Left ventricle myocardium superior (tissue), 1 donor: ENCODE data around the gene FAM107A. TPM values are rescaled to one million over a fixed set of nuclear protein-coding genes. Genes with fewer than 3 reads are reported as not detected.

Source experiments
- ATAC-seq: fragments of 200-7000 bp; cut with Tn5 transposase; one replicate; pipeline ENCODE4 v1.9.1; 2020; ENCODE audit warnings: mild to moderate bottlenecking, moderate library complexity
- DNase-seq: peaks from one replicate; pipeline ENCODE4 v3.0.0-alpha.2; 2020
- intact Hi-C: fragments of 100-400 bp; cut with micrococcal nuclease; formaldehyde crosslinking; loops from one replicate; pipeline ENCODE4 v1.11.0; 2022
- total RNA-seq: library from RNA; stranded (reverse); fragmentation: NEBNext Ultra II Directional; extraction: Animal tissue kit (Norgen Biotek cat#: 25700); gene quantifications from one replicate; pipeline ENCODE4 v1.2.1, GENCODE V29; 2021
- donor health status: DM: no; HTN: yes; CAD: no; lungs with severe emphysema.

FAM107A gene
- total RNA-seq, 1 donor from 2014 or later, result 78.0 TPM

DNA sequence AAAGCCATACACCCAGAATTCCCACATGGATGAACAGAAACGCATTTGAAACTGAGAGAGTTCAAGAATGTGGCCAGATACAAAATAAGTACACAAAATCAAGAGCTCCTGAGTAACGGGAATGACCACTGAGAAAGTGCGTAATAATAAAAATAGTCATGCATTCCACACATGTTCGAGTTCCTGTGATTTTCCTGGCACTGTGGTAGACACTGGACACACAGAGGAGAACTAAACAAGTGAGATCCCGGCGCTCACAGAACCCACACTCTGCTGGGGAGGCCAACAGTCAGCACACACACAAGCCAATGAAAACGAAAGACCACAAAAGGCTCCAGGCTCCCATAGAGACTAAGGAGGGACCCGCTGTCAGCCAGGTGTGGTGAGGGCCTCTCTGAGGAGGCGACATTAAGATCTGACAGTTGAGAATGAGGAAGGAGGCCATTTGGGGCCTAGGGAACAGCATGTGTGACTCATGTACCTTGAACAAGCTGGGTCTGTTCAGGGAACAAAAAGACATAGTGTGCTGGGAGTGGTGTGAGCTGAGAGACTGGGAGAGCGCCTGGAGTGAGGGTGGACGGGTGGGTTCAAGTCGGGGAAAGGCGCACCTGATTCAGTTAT is 5.1 kb downstream of the FAM107A start:
- intact Hi-C loops, result no loop called here
- ATAC-seq, result no peak
- no peak for DNase-seq

DNA sequence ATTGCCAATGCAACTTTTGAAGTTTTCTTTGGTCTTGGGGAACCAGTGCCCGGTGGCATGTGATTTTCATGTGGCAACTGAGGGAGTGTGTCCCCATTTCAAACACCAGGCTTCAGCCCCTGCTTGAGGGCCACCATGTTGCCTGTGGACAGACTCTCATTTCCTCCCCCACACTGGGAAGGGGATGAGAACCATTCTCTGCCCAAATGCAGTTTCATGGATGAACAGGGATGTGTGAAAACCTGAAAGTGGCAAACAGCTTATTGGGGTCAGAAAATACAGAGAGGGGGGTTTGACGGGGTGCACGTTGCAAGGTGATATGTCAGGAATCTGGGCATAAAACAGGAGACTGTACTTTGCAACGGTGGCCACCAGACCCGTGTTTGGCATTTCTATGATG is 6.3 kb downstream of the FAM107A start:
- intact Hi-C loops, result no loop called here
- DNase-seq (no peak), ATAC-seq (no peak)

DNA sequence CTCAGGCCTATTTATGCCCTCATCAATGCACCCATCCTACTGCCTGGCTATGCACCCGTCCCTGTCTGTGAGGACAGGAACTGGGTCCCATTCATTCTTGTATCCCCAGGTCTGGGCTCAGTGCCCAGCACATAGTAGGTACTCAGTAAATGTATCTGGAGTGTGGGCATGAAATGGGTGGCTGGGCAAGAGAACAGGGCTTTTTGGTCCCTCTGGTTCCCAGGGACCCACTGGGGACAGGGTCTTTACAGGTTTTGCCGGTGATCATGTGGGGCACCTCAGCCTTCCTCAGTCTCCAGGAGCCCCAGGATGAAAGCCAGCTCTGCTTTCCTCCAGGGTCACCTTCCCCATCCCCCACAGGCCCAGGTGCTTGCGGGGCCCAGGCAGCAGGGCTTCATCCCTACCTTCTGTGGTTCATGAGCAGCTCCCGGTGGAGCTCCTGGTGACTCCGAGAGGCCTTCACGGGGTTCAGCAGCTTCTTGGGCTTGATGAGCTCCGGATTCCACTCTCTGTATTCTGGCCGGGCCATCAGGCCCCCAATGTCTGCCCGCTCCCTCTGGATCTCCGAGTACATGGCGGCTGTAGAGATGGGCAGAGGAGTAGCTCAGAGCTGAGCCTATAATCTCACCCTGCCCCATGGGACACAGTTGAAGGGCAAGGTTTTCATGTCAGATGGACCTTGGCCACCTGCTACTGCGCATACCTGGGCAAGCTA is 7.7 kb downstream of the FAM107A start:
- intact Hi-C loops, result loop anchor here (2.0 kb wide), 1 partner anchor 59 kb away; no protein-coding TSS in a partner anchor
- DNase-seq (no peak), ATAC-seq (no peak)

DNA sequence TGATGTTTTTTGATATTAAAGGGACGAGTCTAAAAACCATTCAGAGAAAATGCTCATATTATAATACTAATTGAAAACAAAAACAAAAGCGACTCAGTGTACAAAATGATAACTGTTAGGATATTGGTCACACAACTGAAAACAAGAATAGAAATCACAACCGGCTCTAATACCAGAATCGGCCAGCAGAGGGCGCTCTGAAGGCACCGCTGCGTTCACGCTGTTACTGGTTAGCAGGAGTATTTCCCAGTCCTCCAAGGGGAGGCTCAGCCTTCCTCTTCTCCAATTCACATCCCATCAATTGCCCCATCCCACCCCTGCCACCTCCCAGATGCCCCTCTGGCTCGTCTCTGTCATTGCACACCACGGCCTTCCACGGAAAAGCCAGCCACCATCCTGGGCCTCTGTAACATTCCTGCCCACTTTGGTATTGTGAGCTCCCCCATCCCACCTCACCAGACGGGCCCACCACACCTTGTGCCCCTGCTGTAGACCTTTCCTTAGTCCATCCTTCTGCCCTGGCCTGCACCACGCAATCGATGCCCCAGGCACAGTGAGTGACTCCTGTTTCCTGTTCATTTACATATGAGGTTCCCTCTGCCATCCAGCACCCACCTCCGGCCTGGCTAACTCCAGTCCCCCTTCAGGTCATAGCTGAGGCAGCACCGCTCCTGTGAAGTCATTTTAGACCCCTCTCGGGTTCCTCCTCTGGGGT is 8.5 kb downstream of the FAM107A start:
- intact Hi-C loops, result loop anchor here (2.0 kb wide), 1 partner anchor 60 kb away; no protein-coding TSS in a partner anchor
- DNase-seq, result peak; percentile 86
- peak; percentile 59 for ATAC-seq

DNA sequence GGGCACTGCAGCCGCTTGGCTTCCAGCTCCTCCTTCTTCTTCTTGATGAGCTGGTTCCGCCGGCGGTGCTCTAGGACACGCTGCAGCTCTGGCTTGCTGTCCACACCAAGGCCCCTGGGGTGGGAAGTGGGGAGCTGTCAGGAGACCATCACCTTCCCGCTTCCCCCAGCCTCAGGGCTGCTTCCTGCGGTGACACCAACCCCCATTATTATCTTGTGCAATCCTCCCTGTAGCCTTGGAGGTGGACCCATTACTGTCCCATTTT is 10.0 kb downstream of the FAM107A start:
- intact Hi-C loops, result no loop called here
- DNase-seq, result no peak
- no peak for ATAC-seq

DNA sequence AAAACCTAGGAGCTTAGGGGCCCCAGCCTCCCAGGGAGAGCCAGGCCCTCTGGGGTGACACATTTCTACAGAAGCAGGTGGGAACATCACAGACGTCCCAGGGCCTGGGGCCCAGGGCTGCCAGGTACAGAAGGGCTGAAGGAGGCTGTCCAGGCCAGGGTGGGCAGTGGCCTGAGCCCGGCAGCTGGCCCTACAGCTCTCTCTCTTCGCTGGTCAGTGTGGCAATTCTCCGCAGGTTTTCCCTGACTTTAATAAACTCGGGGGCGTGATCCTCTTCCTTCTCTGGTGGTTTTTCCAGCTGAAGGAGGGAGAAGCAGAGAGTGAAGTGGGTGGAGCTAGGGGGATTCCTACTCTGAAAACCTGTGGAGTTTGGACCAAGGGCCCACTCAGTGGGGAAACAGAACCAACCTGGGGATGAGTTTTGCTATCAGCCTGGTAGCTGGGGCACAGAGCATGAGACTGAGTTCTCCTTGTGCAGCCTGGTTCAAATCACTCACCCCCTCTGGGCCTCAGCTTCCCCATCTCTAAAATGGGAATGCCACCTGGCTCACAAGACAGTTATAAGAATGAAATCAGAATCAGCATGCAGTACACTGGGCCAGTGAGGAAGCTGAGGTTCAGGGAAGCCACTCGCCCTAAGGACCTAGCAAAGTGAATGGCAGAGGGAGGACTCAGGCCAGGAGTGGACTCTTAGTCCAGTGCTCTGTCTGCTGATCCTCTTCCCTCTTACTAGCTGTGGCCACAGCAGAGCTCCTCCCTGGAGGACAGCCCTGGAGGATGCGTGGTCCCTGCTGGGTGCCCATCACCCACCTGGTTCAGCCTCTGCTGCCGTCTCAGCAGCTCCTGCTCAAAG is 10.6 kb downstream of the FAM107A start:
- ATAC-seq (no peak), DNase-seq (no peak)
- intact Hi-C loops, result no loop called here

DNA sequence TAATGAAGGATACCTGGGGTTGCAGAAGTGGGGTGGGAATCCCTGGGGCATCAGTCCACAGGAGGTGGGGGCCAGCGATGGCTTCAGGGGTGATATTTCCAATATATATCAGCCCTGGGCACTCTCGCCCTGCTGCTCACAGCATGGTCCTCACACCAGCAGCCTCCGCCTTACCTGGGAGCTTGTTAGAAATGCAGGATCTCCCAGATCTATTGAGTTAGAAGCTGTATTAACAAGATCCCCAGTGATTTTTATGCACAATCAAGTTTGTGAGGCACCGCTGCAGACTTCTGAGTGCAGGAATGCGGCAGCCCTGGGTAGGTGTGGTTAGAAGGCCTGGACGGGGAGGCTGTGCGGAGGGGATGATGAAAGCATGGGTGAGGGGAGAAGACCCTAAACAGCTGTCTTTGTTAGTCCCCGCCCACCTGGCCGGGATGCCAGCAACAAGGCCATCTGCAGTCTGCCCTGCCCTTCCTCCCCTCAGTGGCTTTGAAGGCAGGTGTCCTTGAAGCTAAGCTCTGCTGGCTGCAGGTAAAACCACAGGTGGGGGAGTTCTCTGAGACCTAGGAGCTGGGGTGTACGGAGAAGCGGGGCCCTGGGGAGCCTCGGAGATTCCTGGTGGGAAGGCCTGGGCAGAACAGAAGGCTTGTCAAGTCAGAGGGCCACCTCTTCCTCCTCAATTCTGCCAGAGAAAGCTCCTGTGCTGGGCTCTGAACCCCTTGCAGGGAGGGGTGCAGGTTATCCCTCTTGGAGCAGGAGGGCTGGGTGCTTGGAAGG is 11.4 kb downstream of the FAM107A start:
- intact Hi-C loops, result no loop called here
- no peak for DNase-seq

DNA sequence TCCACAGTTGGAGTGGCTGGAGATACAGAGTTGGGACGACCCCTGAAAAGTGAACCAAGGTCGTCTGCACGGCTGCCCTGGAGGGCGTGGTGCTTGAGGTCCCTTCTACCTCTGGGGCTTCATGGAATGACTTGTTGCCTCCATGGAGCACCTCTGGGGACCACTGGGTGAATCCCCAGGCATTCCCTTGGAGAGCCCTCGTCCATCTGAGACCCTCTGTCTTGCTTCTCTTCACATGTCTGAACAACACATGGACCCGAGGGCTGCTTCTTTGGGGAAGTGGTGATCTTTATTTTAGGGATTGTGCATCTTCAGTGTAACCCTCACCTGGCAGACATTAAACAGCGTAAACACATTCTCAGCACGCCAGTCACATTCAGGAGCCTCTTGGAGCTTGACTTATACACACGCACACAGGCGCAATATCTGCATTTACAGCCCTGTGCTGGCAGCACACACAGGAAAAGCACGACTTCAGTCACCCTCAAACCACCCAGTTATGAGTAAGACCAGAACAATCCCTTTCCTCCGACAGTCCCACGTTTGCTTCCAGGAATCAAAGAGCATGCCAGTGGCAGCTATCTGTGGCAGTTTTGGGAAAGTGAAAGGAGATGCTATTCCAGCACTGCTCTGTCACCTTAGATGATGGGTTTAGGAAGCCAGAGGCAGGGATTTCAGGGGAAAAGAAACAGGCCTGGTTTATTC is 12.6 kb downstream of the FAM107A start:
- ATAC-seq, result peak; percentile 61
- no peak for DNase-seq
- intact Hi-C loops, result no loop called here

More for the DNA sequence above, 11.4 kb downstream of the FAM107A start:
- no peak for ATAC-seq

DNA sequence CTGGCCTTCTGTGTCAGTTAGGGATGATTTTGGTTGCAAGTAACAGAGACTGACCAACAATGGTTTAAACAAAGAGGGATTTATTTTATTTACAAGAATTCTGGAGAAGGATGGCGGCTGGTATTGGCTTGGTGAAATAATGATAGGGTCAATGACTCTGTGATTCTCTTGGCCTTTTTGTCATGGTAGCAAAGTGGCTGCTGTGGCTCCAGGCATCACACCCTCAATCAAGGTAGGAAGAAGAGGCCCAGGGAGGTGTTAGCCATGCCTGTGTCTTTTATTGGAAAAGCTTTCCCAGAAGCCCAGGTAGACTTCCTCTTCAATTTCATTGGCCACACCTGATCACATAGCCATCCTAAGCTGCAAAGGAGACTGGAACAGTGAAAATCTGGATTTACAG is 13.1 kb downstream of the FAM107A start:
- ATAC-seq (no peak), DNase-seq (no peak)
- intact Hi-C loops, result no loop called here

DNA sequence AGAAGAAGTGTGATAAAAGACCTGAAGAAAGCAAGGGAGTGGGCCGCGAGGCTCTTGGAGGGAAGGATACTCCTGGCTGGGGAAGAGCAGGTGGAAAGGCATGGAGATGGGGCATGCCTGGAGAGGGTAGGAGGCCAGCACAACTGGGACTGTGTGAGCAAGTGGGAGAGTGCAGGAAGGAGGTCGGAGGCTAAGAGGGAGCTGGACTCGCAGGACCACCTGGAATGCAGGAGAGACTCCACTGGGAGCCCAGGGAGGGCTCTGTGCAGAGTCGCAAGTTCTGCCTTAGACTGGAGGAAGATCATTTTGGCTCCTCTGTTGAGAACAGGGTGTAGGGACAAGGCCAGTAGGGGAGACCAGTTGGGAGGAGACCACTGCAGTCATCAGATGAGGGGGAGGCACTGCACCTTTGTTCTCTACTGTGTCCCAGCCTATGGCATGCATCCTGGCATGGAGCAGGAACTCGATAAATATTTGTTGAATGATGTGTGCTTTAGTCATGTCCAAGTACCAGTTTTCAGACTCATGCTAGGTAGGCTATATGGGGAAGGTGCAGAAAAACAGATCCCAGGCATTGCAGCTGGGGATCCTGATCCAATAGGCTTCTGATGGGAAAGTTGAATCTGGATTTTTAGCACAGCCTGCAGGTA is 13.7 kb downstream of the FAM107A start:
- intact Hi-C loops, result no loop called here
- no peak for ATAC-seq
- DNase-seq, result no peak

DNA sequence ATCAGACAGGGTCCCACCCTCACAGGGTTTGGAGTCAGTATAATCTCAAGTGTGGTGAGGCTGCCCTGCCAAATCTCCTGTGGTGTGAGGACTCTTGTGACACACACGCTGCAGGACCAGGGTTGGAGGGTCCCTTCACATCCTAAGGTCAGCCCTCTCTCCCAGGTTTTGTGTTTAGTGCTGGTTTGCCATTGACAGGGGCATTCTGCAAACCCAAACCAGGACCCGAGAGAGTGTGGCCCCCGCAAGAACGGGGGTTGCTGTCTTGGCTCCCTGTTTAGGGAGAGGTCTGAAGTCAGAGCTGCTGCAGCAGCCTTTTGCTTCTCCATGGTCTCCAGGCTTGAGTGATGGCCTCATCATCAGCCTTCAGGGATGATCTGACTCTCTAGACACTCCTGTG is 14.7 kb downstream of the FAM107A start:
- no peak for DNase-seq
- intact Hi-C loops, result no loop called here
- ATAC-seq, result no peak

DNA sequence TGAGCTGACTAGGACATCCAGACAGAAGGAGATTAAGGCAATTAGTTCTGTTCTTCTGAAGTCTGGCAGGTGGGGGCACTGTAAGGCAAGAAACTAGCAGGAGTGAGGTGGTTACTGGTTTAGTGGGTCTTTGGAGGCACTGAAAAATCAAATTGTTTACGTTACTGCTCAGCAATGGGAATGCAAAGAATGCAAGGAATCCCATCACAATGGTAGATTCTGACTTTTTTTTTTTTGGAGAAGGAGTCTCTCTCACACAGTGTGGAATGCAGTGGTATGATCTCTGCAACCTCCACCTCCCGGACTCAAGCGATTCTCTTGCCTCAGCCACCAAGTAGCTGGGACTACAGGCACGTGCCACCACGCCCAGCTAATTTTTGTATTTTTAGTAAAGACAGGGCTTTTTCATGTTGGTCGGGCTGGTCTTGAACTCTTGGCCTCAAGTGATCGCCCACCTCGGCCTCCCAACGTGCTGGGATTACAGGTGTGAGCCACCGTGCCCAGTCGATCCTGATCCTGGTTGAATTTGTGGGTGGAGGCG is 16.4 kb downstream of the FAM107A start:
- ATAC-seq (peak; percentile 30), DNase-seq (no peak)
- intact Hi-C loops, result no loop called here

DNA sequence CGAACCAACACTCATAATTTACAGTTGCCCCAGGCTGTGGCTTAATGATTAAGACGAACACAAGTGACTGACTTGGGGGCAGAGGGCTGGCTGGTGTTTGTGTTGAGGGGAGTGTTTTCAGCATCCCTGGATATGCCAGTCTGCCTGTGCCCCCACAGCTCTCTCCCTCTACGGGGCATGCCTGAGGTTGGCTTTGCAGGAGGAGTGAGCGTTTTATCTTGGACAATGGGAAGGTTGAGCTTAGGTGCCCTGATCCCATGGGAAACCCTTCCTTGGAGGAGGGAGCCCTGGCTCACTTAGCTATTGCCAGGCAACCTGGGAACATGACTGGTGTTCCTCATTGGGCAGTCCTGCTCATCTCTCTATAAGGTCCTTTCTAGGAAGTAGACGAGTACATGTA is 17.6 kb downstream of the FAM107A start:
- intact Hi-C loops, result no loop called here
- DNase-seq (no peak), ATAC-seq (no peak)

DNA sequence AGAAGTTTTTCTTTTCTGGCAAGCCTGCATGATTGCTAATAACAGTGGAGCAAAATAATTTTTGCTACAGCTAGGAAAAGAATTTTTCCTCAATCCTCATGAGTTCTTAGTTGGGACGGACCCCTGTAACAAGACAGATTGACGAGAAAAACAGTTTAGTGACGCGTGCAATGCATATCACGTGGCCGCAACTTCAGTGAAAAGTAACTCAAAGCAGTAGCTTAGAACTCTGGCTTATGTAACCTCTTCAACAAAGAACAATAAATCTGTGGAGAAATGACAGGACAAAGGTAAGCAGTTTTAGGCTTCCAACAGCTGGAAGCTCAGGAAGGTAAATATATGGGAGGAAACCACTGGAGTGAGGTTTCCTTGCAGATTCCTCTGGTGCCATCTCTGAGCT is 19.7 kb downstream of the FAM107A start:
- DNase-seq, result no peak
- no peak for ATAC-seq
- intact Hi-C loops, result no loop called here

DNA sequence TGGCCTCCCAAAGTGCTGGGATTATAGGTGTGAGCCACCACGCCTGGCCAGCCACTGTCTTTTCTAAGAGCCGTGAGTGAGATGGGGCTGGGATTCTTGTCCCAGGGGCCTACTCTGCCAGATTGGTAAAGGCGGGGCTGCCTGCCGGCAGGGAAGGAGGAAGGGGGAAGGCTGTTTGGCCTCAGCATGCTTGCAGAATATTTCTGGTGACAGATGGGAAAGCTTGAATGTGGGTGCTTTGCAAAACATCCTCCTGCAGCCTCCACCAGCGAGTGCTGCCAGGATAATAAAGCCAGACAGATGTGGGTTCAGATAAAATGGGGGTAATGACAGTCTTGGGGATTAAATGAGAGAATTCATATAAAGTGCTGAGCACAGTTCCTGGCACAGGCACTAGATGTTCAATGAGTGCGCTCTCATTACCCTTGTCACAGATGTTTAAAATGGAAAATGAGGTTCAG is 20.4 kb downstream of the FAM107A start:
- ATAC-seq, result peak; percentile 28
- DNase-seq, result no peak
- intact Hi-C loops, result no loop called here

DNA sequence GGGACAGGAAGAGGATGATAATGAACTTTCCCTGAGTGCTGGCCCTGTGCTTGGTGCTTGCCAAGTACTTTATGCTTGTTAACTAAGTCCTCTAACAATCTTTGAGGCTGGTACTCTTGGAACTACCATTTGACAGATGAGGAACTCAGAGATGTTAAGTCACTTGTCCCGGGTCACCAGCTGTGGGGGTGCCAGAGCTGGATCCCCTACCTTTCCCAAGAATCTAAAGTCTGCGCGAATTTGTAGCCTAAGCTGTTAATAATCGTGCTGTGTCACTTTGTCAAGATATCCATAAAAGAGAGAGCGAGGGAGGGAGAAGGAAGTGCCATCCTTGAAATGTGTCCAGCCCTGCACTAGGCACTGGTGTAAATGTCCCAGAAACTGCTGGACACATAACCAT is 21.2 kb downstream of the FAM107A start:
- ATAC-seq, result no peak
- no peak for DNase-seq
- intact Hi-C loops, result no loop called here

DNA sequence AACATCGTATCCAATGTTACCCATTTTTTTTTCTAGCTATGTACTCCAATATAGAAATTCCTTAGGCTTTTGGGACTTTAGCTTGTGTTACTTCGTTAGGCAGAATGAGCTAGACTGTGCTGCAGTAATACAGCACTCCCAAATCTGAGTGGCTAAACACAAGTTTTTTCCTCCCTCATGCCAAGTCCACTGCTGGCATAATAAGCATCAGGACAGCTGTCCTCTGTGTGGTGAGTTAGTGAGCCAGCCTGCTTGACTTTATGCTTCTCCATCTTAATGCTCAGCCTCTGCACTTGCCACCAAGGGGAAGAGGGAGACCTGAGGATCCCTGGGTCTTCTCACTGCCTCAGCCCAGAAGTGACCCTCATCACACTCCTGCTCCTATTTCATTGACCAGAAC is 22.0 kb downstream of the FAM107A start:
- intact Hi-C loops, result no loop called here
- DNase-seq, result no peak
- no peak for ATAC-seq

DNA sequence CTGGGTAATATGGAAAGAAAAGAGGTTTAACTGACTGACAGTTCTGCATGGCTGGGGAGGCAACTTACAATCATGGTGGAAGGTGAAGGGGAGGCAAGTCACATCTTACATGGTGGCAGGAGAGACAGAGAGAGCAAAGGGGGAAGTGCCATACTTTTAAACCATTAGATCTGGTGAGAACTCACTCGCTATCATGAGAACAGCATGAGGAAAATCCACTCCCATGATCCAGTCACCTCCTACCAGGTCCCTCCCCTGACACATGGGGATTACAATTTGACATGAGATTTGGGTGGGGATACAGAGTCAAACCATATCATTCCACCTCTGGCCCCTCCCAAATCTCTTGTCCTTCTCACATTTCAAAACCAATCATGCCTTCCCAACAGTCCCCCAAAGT is 24.2 kb downstream of the FAM107A start:
- ATAC-seq, result no peak
- no peak for DNase-seq
- intact Hi-C loops, result no loop called here
